Measurements from ENCODE around the gene RANBP17. TPM values are rescaled to one million over a fixed set of nuclear protein-coding genes. Genes with fewer than 3 reads are reported as not detected.
"Not testable (repeated sequence)": the region's sequence is repeated elsewhere in the genome, so short reads cannot be mapped to it uniquely, and the experiment has no call there.

Gene RANBP17
- total RNA-seq, 1 donor from 2014 or later, result 6.8 TPM

DNA sequence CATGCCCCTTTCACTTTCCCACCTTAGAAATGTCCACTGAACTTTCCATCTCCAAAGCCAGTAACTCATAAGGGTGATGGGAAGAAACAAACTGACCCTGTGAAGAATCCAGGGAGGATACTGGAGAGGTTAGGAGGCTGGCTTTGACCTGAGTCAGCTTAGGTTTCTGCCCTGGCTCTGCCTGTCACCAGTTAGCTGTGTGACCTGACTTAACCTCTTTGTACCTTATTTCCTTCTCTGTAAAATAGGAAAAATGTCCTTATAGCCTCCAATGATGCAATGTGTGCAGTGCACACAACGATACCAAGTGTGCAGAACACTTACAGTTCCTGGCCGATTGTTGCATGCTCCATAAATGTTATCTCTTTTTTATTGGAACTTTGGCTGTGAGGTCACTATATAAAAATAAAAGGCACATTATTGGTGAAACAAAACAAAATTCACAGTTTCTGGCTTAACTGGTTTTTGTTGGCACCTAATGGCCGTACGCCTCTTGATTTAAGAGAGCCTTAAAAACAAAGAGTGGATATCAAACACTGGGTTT is 40.5 kb upstream of the RANBP17 start:
- Histone ChIP-seq H3K36me3 (ENCODE audit: control insufficient read depth, insufficient read depth, low read length) (no peaks in the 10 kb centered on the region), H3K27me3 (ENCODE audit: control insufficient read depth, insufficient read depth, low read length) (no peaks in the 10 kb centered on the region), H3K4me3 (ENCODE audit: low read depth, low read length) (no peak overlapping the region)
- DNase-seq (ENCODE audit: low read depth), result no peak
- TF ChIP-seq, protein P1, sequence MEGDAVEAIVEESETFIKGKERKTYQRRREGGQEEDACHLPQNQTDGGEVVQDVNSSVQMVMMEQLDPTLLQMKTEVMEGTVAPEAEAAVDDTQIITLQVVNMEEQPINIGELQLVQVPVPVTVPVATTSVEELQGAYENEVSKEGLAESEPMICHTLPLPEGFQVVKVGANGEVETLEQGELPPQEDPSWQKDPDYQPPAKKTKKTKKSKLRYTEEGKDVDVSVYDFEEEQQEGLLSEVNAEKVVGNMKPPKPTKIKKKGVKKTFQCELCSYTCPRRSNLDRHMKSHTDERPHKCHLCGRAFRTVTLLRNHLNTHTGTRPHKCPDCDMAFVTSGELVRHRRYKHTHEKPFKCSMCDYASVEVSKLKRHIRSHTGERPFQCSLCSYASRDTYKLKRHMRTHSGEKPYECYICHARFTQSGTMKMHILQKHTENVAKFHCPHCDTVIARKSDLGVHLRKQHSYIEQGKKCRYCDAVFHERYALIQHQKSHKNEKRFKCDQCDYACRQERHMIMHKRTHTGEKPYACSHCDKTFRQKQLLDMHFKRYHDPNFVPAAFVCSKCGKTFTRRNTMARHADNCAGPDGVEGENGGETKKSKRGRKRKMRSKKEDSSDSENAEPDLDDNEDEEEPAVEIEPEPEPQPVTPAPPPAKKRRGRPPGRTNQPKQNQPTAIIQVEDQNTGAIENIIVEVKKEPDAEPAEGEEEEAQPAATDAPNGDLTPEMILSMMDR (IDR thresholded peaks at IDR 0.05; ENCODE audit: insufficient read depth, low read length, severe bottlenecking), result no peak
- FAIRE-seq, result no peak

DNA sequence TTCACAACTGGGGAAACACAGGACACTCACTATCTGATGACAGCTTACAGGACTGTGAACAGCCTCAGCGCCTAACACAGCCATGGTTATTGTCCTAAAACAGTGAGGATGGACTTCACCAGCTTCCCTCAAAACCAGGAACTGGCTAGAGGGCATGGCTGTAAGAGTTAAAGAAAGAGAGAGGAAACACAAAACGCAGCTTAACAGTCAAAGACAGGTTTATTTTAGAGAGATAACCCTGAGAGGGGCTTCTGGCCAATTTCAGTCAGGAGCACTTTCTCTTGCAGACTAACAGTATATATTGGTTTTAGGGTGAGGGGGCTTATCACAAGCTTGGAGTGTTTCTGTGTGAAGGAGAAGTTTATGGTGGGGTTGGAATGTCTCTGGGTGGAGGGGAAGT is 35.7 kb upstream of the RANBP17 start:
- no peaks in the 10 kb centered on the region for H3K27me3 ChIP-seq (ENCODE audit: control insufficient read depth, insufficient read depth, low read length)
- TF ChIP-seq, protein P1 (IDR thresholded peaks at IDR 0.05; ENCODE audit: insufficient read depth, low read length, severe bottlenecking), result no peak
- DNase-seq (ENCODE audit: low read depth) (no peak), FAIRE-seq (no peak)
- no peaks in the 10 kb centered on the region for H3K36me3 ChIP-seq (ENCODE audit: control insufficient read depth, insufficient read depth, low read length)
- no peak overlapping the region for H3K4me3 ChIP-seq (ENCODE audit: low read depth, low read length)

DNA sequence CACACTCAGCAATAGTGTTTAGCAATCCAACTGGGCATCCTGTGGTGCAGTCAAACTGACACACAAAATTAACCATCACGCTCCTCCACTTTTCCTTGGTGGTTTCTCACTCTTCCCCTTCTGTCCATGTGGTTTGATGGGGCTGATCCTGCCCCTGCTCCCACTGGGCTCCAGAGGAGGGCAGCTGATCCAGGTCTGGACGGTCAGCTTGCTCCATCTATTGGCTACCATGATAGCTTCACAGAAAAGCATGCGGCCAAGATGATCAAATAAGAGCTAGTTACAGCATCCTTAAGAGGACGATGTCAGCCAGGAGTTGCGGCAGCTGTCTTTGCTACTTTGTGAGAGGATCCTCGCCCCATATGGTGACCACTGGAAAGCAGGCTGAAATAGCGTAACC is 29.6 kb upstream of the RANBP17 start:
- FAIRE-seq (no peak), DNase-seq (ENCODE audit: low read depth) (no peak)
- TF ChIP-seq, protein P1 (IDR thresholded peaks at IDR 0.05; ENCODE audit: insufficient read depth, low read length, severe bottlenecking), result no peak
- no peak overlapping the region for H3K4me3 ChIP-seq (ENCODE audit: low read depth, low read length)
- H3K36me3 ChIP-seq (ENCODE audit: control insufficient read depth, insufficient read depth, low read length), result no peaks in the 10 kb centered on the region
- H3K27me3 ChIP-seq (ENCODE audit: control insufficient read depth, insufficient read depth, low read length), result no peaks in the 10 kb centered on the region

DNA sequence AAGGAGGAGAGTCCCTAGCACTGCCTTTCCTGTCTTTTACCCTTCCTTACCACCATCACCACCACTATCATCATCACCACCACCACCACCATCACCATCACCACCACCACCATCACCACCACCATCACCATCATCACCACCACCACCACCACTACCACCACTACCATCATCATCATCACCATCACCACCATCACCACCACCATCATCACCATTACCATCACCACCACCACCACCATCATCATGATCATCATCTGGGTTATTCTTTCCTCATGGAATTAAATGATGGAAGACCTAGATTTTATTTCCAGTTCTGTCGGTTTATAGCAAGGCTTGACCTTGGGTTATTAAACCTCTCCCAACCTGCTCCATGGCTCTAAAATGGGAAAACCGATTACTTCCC is 27.8 kb upstream of the RANBP17 start:
- DNase-seq (ENCODE audit: low read depth); FAIRE-seq; H3K4me3 ChIP-seq (ENCODE audit: low read depth, low read length); H3K27me3 ChIP-seq (ENCODE audit: control insufficient read depth, insufficient read depth, low read length); H3K36me3 ChIP-seq (ENCODE audit: control insufficient read depth, insufficient read depth, low read length): not testable (repeated sequence)

DNA sequence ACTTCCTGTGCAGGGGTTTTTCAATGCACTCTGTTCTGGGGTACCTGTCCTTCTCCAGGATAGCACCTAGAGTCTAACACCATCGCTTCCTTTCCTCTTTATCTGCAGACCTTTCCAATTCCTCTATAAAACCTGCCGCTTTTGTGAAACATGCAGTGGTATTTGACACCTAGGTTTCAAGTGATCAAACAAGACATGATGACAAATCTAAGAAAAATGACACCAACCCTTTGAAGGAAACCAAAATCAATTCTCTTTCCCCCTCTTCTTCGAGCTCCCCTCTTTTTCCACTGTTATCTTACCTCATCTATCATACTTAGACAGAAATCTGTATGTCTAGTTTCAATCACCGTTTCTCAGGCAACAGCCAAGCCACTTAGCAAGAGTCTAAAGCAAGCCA is 25.6 kb upstream of the RANBP17 start:
- FAIRE-seq (no peak), DNase-seq (ENCODE audit: low read depth) (no peak)
- Histone ChIP-seq H3K27me3 (ENCODE audit: control insufficient read depth, insufficient read depth, low read length) (no peaks in the 10 kb centered on the region), H3K4me3 (ENCODE audit: low read depth, low read length) (no peak overlapping the region), H3K36me3 (ENCODE audit: control insufficient read depth, insufficient read depth, low read length) (no peaks in the 10 kb centered on the region)
- TF ChIP-seq, protein P1 (IDR thresholded peaks at IDR 0.05; ENCODE audit: insufficient read depth, low read length, severe bottlenecking), result no peak

DNA sequence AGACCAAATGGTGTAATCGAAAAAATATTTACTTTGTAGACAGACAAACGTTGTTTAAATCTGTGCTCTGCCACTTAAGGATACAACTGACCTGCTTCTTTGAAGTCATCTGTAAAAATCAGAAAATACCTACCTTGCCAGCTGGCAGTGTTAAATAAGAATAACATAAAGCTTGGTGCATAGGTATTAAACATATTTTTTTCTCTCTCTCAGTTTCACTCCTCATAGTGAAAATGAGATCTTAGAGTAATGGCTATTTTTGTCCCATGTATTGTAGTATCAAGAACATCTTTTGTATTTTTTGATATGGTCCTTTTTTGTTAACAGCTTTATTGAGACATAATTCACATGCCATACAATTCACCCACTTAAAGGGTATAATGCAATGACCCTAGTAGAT is 17.9 kb upstream of the RANBP17 start:
- no peak for FAIRE-seq
- H3K36me3 ChIP-seq (ENCODE audit: control insufficient read depth, insufficient read depth, low read length), result no peaks in the 10 kb centered on the region
- no peaks in the 10 kb centered on the region for H3K27me3 ChIP-seq (ENCODE audit: control insufficient read depth, insufficient read depth, low read length)
- no peak overlapping the region for H3K4me3 ChIP-seq (ENCODE audit: low read depth, low read length)
- TF ChIP-seq, protein P1 (IDR thresholded peaks at IDR 0.05; ENCODE audit: insufficient read depth, low read length, severe bottlenecking), result no peak
- DNase-seq (ENCODE audit: low read depth), result no peak
